Body of pancreas (tissue), 4 donors: ENCODE results near the gene TBC1D9.

Experiments
- POLR2A ChIP-seq, 3 donors: fragments of 450-650 bp; IDR thresholded peaks; one replicate each; pipeline ENCODE4 v1.6.1; 2016; ENCODE audit warnings: antibody characterized with exemption in 3 of 3, mild to moderate bottlenecking in 2 of 3
- TF ChIP-seq, protein P1 (sequence below), 7 experiments: fragments of 450-650 bp in 4 of 7; fragments of 200-600 bp in 3 of 7; sonication (generic) in 3 of 7; IDR thresholded peaks; one replicate each; pipeline ENCODE4 v1.5.1; 2016 to 2019; ENCODE audit warnings: antibody characterized with exemption in 7 of 7

DNA sequence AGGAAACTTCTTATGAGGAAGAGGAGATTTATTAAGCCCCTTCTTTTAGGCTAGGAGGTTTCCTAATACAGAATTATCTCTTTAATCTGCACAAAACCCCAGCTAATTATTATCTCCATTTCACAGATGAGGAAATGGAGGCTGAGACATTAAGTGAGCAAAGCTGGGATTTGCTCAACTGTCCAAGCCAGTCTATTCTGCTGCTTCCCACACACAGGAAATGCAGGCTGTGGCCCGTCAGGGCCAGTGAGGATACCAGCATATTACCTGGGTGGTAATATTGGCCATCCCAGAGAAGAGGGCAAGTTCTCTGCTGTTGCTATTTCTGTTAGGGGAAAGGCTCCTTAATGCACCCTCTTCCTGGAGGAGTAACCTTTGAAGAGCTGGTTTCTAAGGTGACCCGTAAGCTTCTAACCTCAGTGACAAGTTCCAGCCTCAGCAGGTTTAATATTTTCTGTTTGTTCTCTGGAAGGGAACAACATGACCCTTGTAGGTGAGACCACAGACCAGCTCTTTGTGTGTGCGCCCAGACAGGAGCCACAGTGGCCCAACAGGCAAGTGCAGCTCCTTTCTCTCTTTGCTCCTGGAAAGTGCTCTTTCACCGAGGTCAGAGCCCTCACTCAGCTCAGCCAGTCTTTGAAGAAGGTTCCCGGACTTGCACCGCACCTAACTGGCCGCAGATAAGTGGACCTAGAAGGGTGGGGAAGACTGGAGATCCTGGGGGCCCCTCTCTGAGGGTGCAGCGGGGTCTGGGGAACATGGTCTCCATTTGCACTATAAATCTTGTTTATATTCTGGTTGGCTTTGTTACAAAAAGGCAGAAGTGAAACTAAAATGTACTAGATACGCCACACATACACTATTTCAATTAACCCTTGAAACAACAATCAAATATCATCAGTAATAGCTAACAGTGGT is 35.5 kb downstream of the TBC1D9 start:
- TF ChIP-seq, protein P1, sequence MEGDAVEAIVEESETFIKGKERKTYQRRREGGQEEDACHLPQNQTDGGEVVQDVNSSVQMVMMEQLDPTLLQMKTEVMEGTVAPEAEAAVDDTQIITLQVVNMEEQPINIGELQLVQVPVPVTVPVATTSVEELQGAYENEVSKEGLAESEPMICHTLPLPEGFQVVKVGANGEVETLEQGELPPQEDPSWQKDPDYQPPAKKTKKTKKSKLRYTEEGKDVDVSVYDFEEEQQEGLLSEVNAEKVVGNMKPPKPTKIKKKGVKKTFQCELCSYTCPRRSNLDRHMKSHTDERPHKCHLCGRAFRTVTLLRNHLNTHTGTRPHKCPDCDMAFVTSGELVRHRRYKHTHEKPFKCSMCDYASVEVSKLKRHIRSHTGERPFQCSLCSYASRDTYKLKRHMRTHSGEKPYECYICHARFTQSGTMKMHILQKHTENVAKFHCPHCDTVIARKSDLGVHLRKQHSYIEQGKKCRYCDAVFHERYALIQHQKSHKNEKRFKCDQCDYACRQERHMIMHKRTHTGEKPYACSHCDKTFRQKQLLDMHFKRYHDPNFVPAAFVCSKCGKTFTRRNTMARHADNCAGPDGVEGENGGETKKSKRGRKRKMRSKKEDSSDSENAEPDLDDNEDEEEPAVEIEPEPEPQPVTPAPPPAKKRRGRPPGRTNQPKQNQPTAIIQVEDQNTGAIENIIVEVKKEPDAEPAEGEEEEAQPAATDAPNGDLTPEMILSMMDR (IDR thresholded peaks at IDR 0.05) = no peak
- no peak for TF ChIP-seq POLR2A (IDR thresholded peaks at IDR 0.05)
